CD14-positive monocyte (primary cell): Measurements from ENCODE around the gene H19. TPM values are rescaled to one million over a fixed set of nuclear protein-coding genes. Genes with fewer than 3 reads are reported as not detected.

Experiments
- DNase-seq, 3 donors: peaks; one replicate each; pipeline ENCODE4 v3.0.0-alpha.2; 2011 to 2022
- H2AFZ ChIP-seq: 2 replicates; pipeline ENCODE4 v1.6.0; 2012; ENCODE audit warnings: mild to moderate bottlenecking, low read depth, low read length, inconsistent platforms; ENCODE audit not compliant: insufficient read depth, poor library complexity, severe bottlenecking
- H3K27ac ChIP-seq, 2 donors: 1 replicate in 1 of 2; 2 replicates in 1 of 2; pipeline ENCODE4 v1.5.1; 2012 to 2013; ENCODE audit warnings: low read length in 2 of 2, control low read depth in 1 of 2, inconsistent platforms in 1 of 2, low read depth in 1 of 2, mild to moderate bottlenecking in 1 of 2
- H3K27me3 ChIP-seq, 2 donors: one replicate each; pipeline versions ENCODE4 v1.6.0 to v1.6.1; 2011 to 2013; ENCODE audit warnings: low read length in 2 of 2; ENCODE audit not compliant: control insufficient read depth in 2 of 2, insufficient read depth in 2 of 2
- H3K36me3 ChIP-seq, 2 donors: replicated peaks in 1 of 2; 1 replicate in 1 of 2; 2 replicates in 1 of 2; pipeline versions ENCODE4 v1.5.1 to v1.6.1; 2012 to 2013; ENCODE audit warnings: low read length in 2 of 2, control low read depth in 1 of 2, inconsistent platforms in 1 of 2, mild to moderate bottlenecking in 1 of 2; ENCODE audit not compliant: insufficient read depth in 2 of 2, control insufficient read depth in 1 of 2
- H3K4me1 ChIP-seq, 2 donors: 1 replicate in 1 of 2; 2 replicates in 1 of 2; pipeline versions ENCODE4 v1.5.1 to v1.6.1; 2012 to 2013; ENCODE audit warnings: low read length in 2 of 2, control low read depth in 1 of 2, inconsistent platforms in 1 of 2, mild to moderate bottlenecking in 1 of 2, moderate library complexity in 1 of 2; ENCODE audit not compliant: insufficient read depth in 2 of 2, control insufficient read depth in 1 of 2
- H3K4me2 ChIP-seq: replicated peaks from 2 replicates; pipeline ENCODE3; 2012; ENCODE audit warnings: low read length, moderate library complexity, mild to moderate bottlenecking; ENCODE audit not compliant: poor library complexity, severe bottlenecking; ENCODE audit errors: extremely low read depth
- H3K4me3 ChIP-seq, 3 experiments: fragments of 200-600 bp in 1 of 3; sonication (generic) in 1 of 3; replicated peaks in 1 of 3; 1 replicate in 2 of 3; 2 replicates in 1 of 3; pipeline ENCODE4 v1.5.1; 2011 to 2013; ENCODE audit warnings: low read length in 3 of 3, mild to moderate bottlenecking in 3 of 3, control low read depth in 2 of 3, low read depth in 2 of 3, inconsistent platforms in 1 of 3, moderate library complexity in 1 of 3
- H3K79me2 ChIP-seq: 2 replicates; pipeline ENCODE4 v1.6.0; 2012; ENCODE audit warnings: mild to moderate bottlenecking, control low read depth, inconsistent platforms, low read length, moderate library complexity; ENCODE audit not compliant: insufficient read depth
- H3K9ac ChIP-seq: 2 replicates; pipeline ENCODE4 v1.6.0; 2017; ENCODE audit warnings: low read length, mild to moderate bottlenecking; ENCODE audit not compliant: insufficient read depth, poor library complexity, severe bottlenecking
- H3K9me3 ChIP-seq, 2 donors: replicated peaks in 1 of 2; 1 replicate in 1 of 2; 2 replicates in 1 of 2; pipeline versions ENCODE4 v1.5.1 to v1.6.1; 2012 to 2013; ENCODE audit warnings: low read length in 2 of 2, control low read depth in 1 of 2; ENCODE audit not compliant: control insufficient read depth in 1 of 2, insufficient read depth in 1 of 2
- H4K20me1 ChIP-seq: 2 replicates; pipeline ENCODE4 v1.6.0; 2012; ENCODE audit warnings: mild to moderate bottlenecking, low read length, control low read depth, moderate library complexity; ENCODE audit not compliant: insufficient read depth
- H3K27ac Mint-ChIP-seq, 7 donors: one replicate each; pipeline ENCODE4 v1.8.0; 2020; ENCODE audit warnings: mild to moderate bottlenecking in 7 of 7, mixed read lengths in 7 of 7, moderate library complexity in 6 of 7, inconsistent platforms in 2 of 7
- H3K27me3 Mint-ChIP-seq, 3 donors: one replicate each; pipeline ENCODE4 v1.8.0; 2021 to 2022; ENCODE audit warnings: low read depth in 3 of 3, mild to moderate bottlenecking in 3 of 3, mixed read lengths in 3 of 3, moderate library complexity in 3 of 3, inconsistent platforms in 1 of 3
- H3K36me3 Mint-ChIP-seq, 2 donors: one replicate each; pipeline ENCODE4 v1.8.0; 2020; ENCODE audit warnings: mixed read lengths in 2 of 2, inconsistent platforms in 1 of 2, mild to moderate bottlenecking in 1 of 2
- H3K4me1 Mint-ChIP-seq: one replicate; pipeline ENCODE4 v1.8.0; 2020; ENCODE audit warnings: mild to moderate bottlenecking, mixed read lengths
- H3K4me3 Mint-ChIP-seq, 2 donors: one replicate each; pipeline ENCODE4 v1.8.0; 2020; ENCODE audit warnings: mild to moderate bottlenecking in 2 of 2, mixed read lengths in 2 of 2, moderate library complexity in 1 of 2
- H3K9me3 Mint-ChIP-seq, 7 donors: one replicate each; pipeline ENCODE4 v1.8.0; 2020 to 2022; ENCODE audit warnings: mixed read lengths in 7 of 7, mild to moderate bottlenecking in 6 of 7, moderate library complexity in 6 of 7, inconsistent platforms in 2 of 7
- CTCF ChIP-seq: fragments of 200-600 bp; IDR thresholded peaks from one replicate; pipeline ENCODE4 v1.8.0; 2022; ENCODE audit warnings: antibody characterized with exemption, mild to moderate bottlenecking
- WGBS: methylation state at CpG from one replicate; pipeline ENCODE4 v1.1.5; 2013; ENCODE audit warnings: missing lambda C conversion rate; ENCODE audit not compliant: insufficient coverage; 5-methylcytosine and 5-hydroxymethylcytosine counted together
- intact Hi-C, 2 donors: fragments of 100-400 bp; cut with micrococcal nuclease; formaldehyde crosslinking; loops; one replicate each; pipeline versions ENCODE4 v1.15.0 to v1.15.1; 2023
- polyA plus RNA-seq, 3 donors: library from polyadenylated mRNA; depleted of rRNA in 1 of 3; unstranded in 2 of 3; stranded (reverse) in 1 of 3; fragments of 300-500 nt in 2 of 3; fragments of >200 nt in 1 of 3; fragmentation: Illumina TruSeq in 2 of 3; gene quantifications; 1 replicate in 2 of 3; 2 replicates in 1 of 3; pipeline ENCODE4 v1.2.3, GENCODE V29; 2012 to 2021

The H19 gene
- polyA plus RNA-seq, 3 donors: 0.47 TPM; not detected in 2

DNA sequence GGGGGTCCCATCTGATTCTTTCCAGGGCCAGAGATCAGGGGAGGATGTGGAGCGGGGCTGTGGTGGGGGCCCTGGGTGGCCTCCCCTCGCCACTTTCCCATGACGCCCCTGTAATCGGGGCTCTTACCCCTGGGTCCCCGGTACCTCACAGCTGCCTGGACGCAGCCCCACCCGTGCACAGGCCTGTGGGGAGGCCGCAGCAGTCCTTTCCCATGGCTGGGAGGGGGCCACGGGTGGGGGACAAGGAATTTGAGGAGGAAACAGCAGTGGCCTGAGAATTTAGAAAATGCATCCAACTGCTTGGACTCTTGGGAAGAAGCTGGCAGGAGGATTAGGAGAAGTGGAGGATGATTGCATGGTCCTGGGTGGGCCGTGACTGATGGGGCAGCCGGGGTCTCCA lies 18.0 kb downstream of the H19 start:
- no peak for DNase-seq
- Histone ChIP-seq H3K4me1 (no peaks in the 10 kb centered on the region), H3K4me2 (no peak overlapping the region), H3K27ac (no peak overlapping the region), H3K4me3 (no peak overlapping the region), H3K9ac (no peak overlapping the region), H2AFZ (no peak overlapping the region), H3K9me3 (no peaks in the 10 kb centered on the region), H3K36me3 (no peaks in the 10 kb centered on the region), H3K79me2 (no peaks in the 10 kb centered on the region), H4K20me1 (no peaks in the 10 kb centered on the region), H3K27me3 (no peaks in the 10 kb centered on the region)
- no peaks in the 10 kb centered on the region for H3K4me1 Mint-ChIP-seq
- intact Hi-C loops: no loop called here
- TF ChIP-seq CTCF: no peak
- H3K36me3 Mint-ChIP-seq: no peaks in the 10 kb centered on the region
- no peaks in the 10 kb centered on the region for H3K9me3 Mint-ChIP-seq
- no peak overlapping the region for H3K4me3 Mint-ChIP-seq
- H3K27me3 Mint-ChIP-seq: no peaks in the 10 kb centered on the region
- WGBS: no CpG with 5 or more reads among the region's 11 CpGs
- no peak overlapping the region for H3K27ac Mint-ChIP-seq

DNA sequence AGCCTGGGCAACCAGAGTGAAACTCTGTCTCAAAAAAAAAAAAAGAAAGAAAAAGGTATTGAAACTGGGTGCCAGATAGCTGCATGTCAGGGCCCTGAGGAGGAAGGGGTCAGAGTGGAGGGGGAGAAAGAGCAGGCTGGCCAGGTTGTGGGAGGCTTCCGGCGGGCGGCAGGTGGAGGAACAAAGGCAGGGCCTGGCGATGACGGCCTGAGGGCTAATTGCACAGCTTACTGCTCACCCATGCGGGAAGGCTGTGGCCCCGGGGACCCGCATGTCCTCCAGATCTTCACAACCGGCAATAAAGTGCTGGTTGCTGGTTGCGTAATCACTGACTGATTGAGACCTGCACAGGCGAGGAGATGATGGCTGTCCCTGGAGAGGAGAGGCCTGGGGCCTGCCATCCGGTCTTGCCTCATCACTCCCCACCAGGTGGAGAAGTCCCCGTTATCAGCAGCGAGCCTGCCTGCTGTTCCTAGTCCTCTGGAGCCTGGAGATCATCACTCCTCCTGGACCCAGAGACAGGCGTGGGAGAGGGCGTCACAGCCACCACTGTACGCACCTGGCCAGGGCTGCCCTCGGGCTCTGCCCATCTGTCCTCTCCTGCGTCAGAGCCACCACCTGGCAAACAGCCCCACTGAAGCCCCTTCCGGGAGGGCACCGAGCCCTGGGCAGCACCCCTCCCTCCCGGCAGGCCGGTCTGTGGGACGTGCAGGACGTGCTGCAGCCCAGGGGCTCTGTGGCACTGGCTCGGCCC lies 18.7 kb downstream of the H19 start:
- Histone ChIP-seq H3K4me1 (no peaks in the 10 kb centered on the region), H4K20me1 (no peaks in the 10 kb centered on the region), H3K27me3 (no peaks in the 10 kb centered on the region), H3K27ac (no peak overlapping the region), H3K9ac (no peak overlapping the region), H3K4me2 (no peak overlapping the region), H2AFZ (no peak overlapping the region), H3K9me3 (no peaks in the 10 kb centered on the region), H3K4me3 (no peak overlapping the region), H3K79me2 (no peaks in the 10 kb centered on the region), H3K36me3 (no peaks in the 10 kb centered on the region)
- no peak for DNase-seq
- Mint-ChIP-seq H3K27me3 (no peaks in the 10 kb centered on the region), H3K27ac (no peak overlapping the region), H3K4me1 (no peaks in the 10 kb centered on the region), H3K36me3 (no peaks in the 10 kb centered on the region), H3K9me3 (no peaks in the 10 kb centered on the region), H3K4me3 (no peak overlapping the region)
- TF ChIP-seq CTCF: no peak
- intact Hi-C loops: no loop called here
- WGBS: no CpG with 5 or more reads among the region's 26 CpGs
